ENCODE data around the gene RFT1.

The RFT1 gene

GRCh38 chr3:53122255-53122932 is 7.8 kb downstream of the RFT1 start:
- no peak for DNase-seq

- DNase-seq = no peak
Observed at GRCh38 chr3:53120336-53120735, 9.9 kb downstream of the RFT1 start.

GRCh38 chr3:53116956-53117355 is 13.3 kb downstream of the RFT1 start:
- no peak for DNase-seq

GRCh38 chr3:53114412-53115074 is 15.7 kb downstream of the RFT1 start:
- peak; percentile 40 for DNase-seq

GRCh38 chr3:53114011-53114400 is 16.2 kb downstream of the RFT1 start:
- DNase-seq = peak; percentile 88

- DNase-seq = no peak
Observed at GRCh38 chr3:53113293-53114010, 16.8 kb downstream of the RFT1 start.

- no peak for DNase-seq
Observed at GRCh38 chr3:53111822-53112221, 18.4 kb downstream of the RFT1 start.

- DNase-seq = peak; percentile 80
Observed at GRCh38 chr3:53109891-53110771, 20.1 kb downstream of the RFT1 start.

- peak; percentile 78 for DNase-seq
Observed at GRCh38 chr3:53109190-53109589, 21.0 kb downstream of the RFT1 start.

- no peak for DNase-seq
Observed at GRCh38 chr3:53104762-53105161, 25.5 kb downstream of the RFT1 start.

GRCh38 chr3:53103397-53104296 is 26.6 kb downstream of the RFT1 start:
- no peak for DNase-seq

GRCh38 chr3:53102601-53103147 is 27.6 kb downstream of the RFT1 start:
- DNase-seq = peak; percentile 71

GRCh38 chr3:53101956-53102355 is 28.3 kb downstream of the RFT1 start:
- DNase-seq = no peak

GRCh38 chr3:53100818-53101466 is 29.3 kb downstream of the RFT1 start:
- DNase-seq = no peak

GRCh38 chr3:53097887-53098286 is 32.3 kb downstream of the RFT1 start:
- no peak for DNase-seq

- DNase-seq = no peak
Observed at GRCh38 chr3:53092942-53093341, 37.3 kb downstream of the RFT1 start.

- no peak for DNase-seq
Observed at GRCh38 chr3:53092216-53092615, 38.0 kb downstream of the RFT1 start.

GRCh38 chr3:53091011-53091410 is 39.2 kb downstream of the RFT1 start:
- no peak for DNase-seq

GRCh38 chr3:53089511-53089910 is 40.7 kb downstream of the RFT1 start:
- DNase-seq = no peak

GRCh38 chr3:53085476-53085875 is 44.8 kb downstream of the RFT1 start:
- no peak for DNase-seq
